ENCODE results near the gene KRT14. TPM values are rescaled to one million over a fixed set of nuclear protein-coding genes. Genes with fewer than 3 reads are reported as not detected.

Gene KRT14
- total RNA-seq (2014; rRNA removed; shearing (Covaris generic)) (not detected in 2 replicates), polyA plus RNA-seq (2016; fragmentation: Nextera tagmentation; extraction: Ambion mirVana) (not detected in 2 replicates)
- long read RNA-seq, result 0 reads

DNA sequence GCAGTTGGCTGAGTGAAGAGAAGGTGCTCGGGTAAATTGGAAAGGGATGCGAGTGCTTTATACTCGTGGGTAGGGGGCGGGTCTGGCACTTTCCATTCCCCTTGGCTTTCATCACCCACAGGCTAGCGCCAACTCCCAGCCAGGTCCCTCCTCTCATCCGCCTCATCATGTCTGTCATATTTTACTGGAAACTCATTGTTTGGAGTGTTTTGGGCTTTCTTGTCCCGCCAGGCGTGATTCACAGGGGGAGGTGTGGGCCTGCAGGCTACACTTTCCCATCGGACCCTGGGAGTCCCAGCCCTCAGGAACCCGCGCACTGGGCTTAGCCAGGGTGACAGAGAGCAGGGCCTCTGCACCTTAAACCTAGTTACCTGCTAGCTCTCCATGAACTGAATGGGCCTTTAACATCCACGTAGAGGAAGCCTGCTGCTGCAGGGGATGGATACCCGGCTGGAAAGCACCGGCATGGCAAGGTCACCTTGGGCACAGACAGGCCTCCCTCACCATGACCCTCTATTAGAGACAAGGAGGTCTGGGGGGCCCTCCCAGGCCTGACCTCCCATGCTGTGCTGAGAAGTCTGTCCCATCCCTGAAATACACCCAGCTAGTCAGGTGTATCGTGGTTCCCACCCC is at the start of gene KRT14:
Gene KRT14, minus strand, starts transcription at position 33 of the 633 bp plus-strand sequence. CDS start 61 bp downstream, outside the sequence.
- no peak for TF ChIP-seq POLR2AphosphoS5 (IDR thresholded peaks at IDR 0.05; ENCODE audit: low read depth)
- no peak for TF ChIP-seq ZNF114 (CRISPR knock-in tag; IDR thresholded peaks at IDR 0.05)
- no peaks in the 10 kb centered on the region for H3K79me2 ChIP-seq (replicated peaks; ENCODE audit: insufficient read depth)
- no peak within 1 kb of the TSS for H3K4me3 ChIP-seq
- DNase-seq (ENCODE audit: low spot score), result no peak
- Mint-ChIP-seq H3K9me3 (no peaks in the 10 kb centered on the region; the same call in 2 of the 3 replicates), H3K36me3 (ENCODE audit: low read depth) (no peaks in the 10 kb centered on the region; the same call in 2 of the 3 replicates), H3K27me3 (ENCODE audit: insufficient read depth, low read depth, poor library complexity) (peaks cover 6% of the 10 kb centered on the region), H3K4me1 (peaks cover 4% of the 10 kb centered on the region), H3K27ac (no peak within 1 kb of the TSS), H3K4me3 (no peak within 1 kb of the TSS)
- H3K27ac ChIP-seq (ENCODE audit: low read depth), result no peak within 1 kb of the TSS
- no peak within 1 kb of the TSS for H2AFZ ChIP-seq
- H4K20me1 ChIP-seq (replicated peaks; ENCODE audit: insufficient read depth), result no peaks in the 10 kb centered on the region
- no peaks in the 10 kb centered on the region for H3K9me2 ChIP-seq (ENCODE audit: insufficient read depth)
- H3F3A ChIP-seq (replicated peaks; ENCODE audit: low read depth), result no peaks in the 10 kb centered on the region
- H3K4me2 ChIP-seq, result no peak within 1 kb of the TSS
- no peaks in the 10 kb centered on the region for H3K27me3 ChIP-seq (ENCODE audit: insufficient read depth)
- ATAC-seq, result no peak
- H3K36me3 ChIP-seq (ENCODE audit: insufficient read depth), result no peaks in the 10 kb centered on the region
- H3K4me1 ChIP-seq (ENCODE audit: insufficient read depth), result no peaks in the 10 kb centered on the region

DNA sequence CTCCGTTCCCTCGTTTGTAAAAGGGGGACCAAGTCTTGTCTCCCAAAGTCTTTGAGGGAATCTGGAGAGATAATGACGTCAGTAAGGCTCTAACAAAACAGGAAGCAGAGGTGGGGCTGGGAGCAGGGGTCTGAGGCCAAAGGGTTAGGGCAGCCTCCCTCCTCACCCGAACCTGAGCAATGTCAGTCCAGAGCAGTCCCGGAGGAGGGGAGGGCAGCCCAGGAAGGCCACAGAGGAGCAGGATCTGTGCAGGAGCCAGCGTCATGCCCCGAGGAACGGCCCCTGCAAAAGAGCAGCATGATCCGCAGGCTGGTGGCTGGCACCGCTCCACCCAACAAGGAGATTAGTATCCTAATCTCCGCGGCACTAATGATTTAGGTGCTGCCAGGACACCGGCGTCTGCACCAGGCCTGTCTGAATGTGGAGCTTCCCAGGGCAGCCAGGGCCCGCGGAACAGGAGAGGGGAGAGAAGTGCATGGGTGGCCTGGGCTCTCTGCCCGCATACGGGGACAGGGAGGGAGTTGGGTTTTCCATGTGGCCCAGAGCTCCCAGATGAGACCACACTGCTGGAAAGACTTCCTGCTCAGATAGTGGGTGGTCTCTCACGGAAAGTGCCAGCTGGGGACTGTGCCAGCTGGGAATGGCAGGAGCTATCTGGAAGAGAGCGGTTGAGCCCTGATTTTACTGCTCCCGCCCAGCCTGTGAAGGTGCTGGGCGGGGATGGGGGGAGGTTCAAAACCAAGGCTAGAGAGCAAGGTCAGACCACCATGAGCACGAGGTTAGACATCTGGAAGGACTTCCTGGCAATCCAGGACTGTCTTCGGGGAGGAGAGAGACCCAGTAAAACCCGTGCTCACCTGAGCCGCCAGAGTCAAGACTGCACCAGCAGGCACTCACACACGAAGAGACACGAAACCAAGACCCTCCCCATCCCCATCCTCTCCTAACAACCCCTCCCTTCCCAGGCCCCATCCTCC is 48.7 kb upstream of the KRT14 start:
- Histone ChIP-seq H3K36me3 (ENCODE audit: insufficient read depth) (no peaks in the 10 kb centered on the region), H3K9me2 (ENCODE audit: insufficient read depth) (no peaks in the 10 kb centered on the region), H2AFZ (peak overlapping the region; percentile 94), H3K4me1 (ENCODE audit: insufficient read depth) (0 out of 2 replicates have a peak, but pooled peaks cover 10% of the 10 kb centered on the region), H3F3A (replicated peaks; ENCODE audit: low read depth) (0 out of 2 replicates have a peak, but pooled peaks cover 3% of the 10 kb centered on the region), H4K20me1 (replicated peaks; ENCODE audit: insufficient read depth) (no peaks in the 10 kb centered on the region), H3K4me3 (no peak overlapping the region), H3K27ac (ENCODE audit: low read depth) (no peak overlapping the region), H3K4me2 (no peak overlapping the region), H3K79me2 (replicated peaks; ENCODE audit: insufficient read depth) (no peaks in the 10 kb centered on the region), H3K27me3 (ENCODE audit: insufficient read depth) (no peaks in the 10 kb centered on the region)
- Mint-ChIP-seq H3K36me3 (ENCODE audit: low read depth) (no peaks in the 10 kb centered on the region), H3K27me3 (ENCODE audit: insufficient read depth, low read depth, poor library complexity) (peaks cover 12% of the 10 kb centered on the region), H3K27ac (no peak overlapping the region; the same call in 1 of the 2 replicates), H3K4me1 (peaks cover 11% of the 10 kb centered on the region), H3K9me3 (no peaks in the 10 kb centered on the region), H3K4me3 (no peak overlapping the region)
- ATAC-seq (peak; percentile 55), DNase-seq (ENCODE audit: low spot score) (no peak)
- TF ChIP-seq ZNF331 (CRISPR knock-in tag; IDR thresholded peaks at IDR 0.05; ENCODE audit: low read depth) (no peak), ZNF114 (CRISPR knock-in tag; IDR thresholded peaks at IDR 0.05) (no peak), EZH2 (IDR thresholded peaks at IDR 0.05; ENCODE audit: low read depth, unreplicated experiment) (no peak), STAT1 (IDR thresholded peaks at IDR 0.05; ENCODE audit: unreplicated experiment) (no peak)
- TF ChIP-seq, protein P1, sequence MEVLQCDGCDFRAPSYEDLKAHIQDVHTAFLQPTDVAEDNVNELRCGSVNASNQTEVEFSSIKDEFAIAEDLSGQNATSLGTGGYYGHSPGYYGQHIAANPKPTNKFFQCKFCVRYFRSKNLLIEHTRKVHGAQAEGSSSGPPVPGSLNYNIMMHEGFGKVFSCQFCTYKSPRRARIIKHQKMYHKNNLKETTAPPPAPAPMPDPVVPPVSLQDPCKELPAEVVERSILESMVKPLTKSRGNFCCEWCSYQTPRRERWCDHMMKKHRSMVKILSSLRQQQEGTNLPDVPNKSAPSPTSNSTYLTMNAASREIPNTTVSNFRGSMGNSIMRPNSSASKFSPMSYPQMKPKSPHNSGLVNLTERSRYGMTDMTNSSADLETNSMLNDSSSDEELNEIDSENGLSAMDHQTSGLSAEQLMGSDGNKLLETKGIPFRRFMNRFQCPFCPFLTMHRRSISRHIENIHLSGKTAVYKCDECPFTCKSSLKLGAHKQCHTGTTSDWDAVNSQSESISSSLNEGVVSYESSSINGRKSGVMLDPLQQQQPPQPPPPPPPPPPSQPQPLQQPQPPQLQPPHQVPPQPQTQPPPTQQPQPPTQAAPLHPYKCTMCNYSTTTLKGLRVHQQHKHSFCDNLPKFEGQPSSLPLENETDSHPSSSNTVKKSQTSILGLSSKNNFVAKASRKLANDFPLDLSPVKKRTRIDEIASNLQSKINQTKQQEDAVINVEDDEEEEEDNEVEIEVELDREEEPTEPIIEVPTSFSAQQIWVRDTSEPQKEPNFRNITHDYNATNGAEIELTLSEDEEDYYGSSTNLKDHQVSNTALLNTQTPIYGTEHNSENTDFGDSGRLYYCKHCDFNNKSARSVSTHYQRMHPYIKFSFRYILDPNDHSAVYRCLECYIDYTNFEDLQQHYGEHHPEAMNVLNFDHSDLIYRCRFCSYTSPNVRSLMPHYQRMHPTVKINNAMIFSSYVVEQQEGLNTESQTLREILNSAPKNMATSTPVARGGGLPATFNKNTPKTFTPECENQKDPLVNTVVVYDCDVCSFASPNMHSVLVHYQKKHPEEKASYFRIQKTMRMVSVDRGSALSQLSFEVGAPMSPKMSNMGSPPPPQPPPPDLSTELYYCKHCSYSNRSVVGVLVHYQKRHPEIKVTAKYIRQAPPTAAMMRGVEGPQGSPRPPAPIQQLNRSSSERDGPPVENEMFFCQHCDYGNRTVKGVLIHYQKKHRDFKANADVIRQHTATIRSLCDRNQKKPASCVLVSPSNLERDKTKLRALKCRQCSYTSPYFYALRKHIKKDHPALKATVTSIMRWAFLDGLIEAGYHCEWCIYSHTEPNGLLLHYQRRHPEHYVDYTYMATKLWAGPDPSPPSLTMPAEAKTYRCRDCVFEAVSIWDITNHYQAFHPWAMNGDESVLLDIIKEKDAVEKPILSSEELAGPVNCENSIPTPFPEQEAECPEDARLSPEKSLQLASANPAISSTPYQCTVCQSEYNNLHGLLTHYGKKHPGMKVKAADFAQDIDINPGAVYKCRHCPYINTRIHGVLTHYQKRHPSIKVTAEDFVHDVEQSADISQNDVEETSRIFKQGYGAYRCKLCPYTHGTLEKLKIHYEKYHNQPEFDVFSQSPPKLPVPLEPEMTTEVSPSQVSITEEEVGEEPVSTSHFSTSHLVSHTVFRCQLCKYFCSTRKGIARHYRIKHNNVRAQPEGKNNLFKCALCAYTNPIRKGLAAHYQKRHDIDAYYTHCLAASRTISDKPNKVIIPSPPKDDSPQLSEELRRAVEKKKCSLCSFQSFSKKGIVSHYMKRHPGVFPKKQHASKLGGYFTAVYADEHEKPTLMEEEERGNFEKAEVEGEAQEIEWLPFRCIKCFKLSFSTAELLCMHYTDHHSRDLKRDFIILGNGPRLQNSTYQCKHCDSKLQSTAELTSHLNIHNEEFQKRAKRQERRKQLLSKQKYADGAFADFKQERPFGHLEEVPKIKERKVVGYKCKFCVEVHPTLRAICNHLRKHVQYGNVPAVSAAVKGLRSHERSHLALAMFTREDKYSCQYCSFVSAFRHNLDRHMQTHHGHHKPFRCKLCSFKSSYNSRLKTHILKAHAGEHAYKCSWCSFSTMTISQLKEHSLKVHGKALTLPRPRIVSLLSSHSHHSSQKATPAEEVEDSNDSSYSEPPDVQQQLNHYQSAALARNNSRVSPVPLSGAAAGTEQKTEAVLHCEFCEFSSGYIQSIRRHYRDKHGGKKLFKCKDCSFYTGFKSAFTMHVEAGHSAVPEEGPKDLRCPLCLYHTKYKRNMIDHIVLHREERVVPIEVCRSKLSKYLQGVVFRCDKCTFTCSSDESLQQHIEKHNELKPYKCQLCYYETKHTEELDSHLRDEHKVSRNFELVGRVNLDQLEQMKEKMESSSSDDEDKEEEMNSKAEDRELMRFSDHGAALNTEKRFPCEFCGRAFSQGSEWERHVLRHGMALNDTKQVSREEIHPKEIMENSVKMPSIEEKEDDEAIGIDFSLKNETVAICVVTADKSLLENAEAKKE (CRISPR knock-in tag; IDR thresholded peaks at IDR 0.05), result no peak
- TF ChIP-seq, protein P2, sequence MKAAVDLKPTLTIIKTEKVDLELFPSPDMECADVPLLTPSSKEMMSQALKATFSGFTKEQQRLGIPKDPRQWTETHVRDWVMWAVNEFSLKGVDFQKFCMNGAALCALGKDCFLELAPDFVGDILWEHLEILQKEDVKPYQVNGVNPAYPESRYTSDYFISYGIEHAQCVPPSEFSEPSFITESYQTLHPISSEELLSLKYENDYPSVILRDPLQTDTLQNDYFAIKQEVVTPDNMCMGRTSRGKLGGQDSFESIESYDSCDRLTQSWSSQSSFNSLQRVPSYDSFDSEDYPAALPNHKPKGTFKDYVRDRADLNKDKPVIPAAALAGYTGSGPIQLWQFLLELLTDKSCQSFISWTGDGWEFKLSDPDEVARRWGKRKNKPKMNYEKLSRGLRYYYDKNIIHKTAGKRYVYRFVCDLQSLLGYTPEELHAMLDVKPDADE (IDR thresholded peaks at IDR 0.05), result no peak
